Measurements from ENCODE around the gene AUH. TPM values are rescaled to one million over a fixed set of nuclear protein-coding genes. Genes with fewer than 3 reads are reported as not detected.
A peak's percentile ranks its signal among the peaks of the same experiment; 100 is the strongest.

AUH gene
- total RNA-seq, 1 donor from 2014 or later = 14.0 TPM

DNA sequence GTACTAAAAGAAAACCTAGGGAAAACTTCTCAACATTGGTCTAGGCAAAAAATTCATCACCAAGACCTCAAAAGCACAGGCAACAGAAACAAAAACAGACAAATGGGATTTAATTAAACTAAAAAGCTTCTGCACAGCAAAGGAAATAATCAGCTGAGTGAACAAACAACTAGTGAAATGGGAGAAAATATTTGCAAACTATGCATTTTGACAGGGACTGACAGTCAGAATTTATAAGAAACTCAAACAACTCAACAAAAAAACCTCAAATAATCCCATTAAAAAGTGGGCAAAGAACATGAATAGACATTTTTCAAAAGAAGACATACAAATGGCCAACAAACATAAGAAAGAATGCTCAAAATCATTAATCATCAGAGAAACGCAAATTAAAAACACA, 189.4 kb downstream of the AUH start:
- intact Hi-C loops (cut with micrococcal nuclease) = no loop called here
- H3K27me3 Mint-ChIP-seq = no peaks in the 10 kb centered on the region
- H3K27ac Mint-ChIP-seq = no peak overlapping the region
- ChIA-PET POLR2A (no interaction called here), CTCF (interaction anchor here (0.9 kb wide), 1 partner anchor 254 kb away, joined by 3 read pairs; no protein-coding TSS in a partner anchor)
- H3K9me3 Mint-ChIP-seq = peaks cover 20% of the 10 kb centered on the region
- ATAC-seq (ENCODE audit: low read depth) (no peak), DNase-seq (no peak)
- TF ChIP-seq, protein P1, sequence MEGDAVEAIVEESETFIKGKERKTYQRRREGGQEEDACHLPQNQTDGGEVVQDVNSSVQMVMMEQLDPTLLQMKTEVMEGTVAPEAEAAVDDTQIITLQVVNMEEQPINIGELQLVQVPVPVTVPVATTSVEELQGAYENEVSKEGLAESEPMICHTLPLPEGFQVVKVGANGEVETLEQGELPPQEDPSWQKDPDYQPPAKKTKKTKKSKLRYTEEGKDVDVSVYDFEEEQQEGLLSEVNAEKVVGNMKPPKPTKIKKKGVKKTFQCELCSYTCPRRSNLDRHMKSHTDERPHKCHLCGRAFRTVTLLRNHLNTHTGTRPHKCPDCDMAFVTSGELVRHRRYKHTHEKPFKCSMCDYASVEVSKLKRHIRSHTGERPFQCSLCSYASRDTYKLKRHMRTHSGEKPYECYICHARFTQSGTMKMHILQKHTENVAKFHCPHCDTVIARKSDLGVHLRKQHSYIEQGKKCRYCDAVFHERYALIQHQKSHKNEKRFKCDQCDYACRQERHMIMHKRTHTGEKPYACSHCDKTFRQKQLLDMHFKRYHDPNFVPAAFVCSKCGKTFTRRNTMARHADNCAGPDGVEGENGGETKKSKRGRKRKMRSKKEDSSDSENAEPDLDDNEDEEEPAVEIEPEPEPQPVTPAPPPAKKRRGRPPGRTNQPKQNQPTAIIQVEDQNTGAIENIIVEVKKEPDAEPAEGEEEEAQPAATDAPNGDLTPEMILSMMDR (IDR thresholded peaks at IDR 0.05) = no peak
- peaks cover 20% of the 10 kb centered on the region for H3K4me1 Mint-ChIP-seq
- H3K4me3 Mint-ChIP-seq = no peak overlapping the region
- H3K36me3 Mint-ChIP-seq (ENCODE audit: low read depth) = peaks cover 8% of the 10 kb centered on the region

GRCh38 chr9:91170951-91171350, 190.8 kb downstream of the AUH start:
- Mint-ChIP-seq H3K27ac (no peak overlapping the region), H3K9me3 (peaks cover 20% of the 10 kb centered on the region), H3K27me3 (no peaks in the 10 kb centered on the region), H3K36me3 (ENCODE audit: low read depth) (peaks cover 8% of the 10 kb centered on the region), H3K4me3 (no peak overlapping the region), H3K4me1 (peaks cover 14% of the 10 kb centered on the region)
- ATAC-seq (ENCODE audit: low read depth) (no peak), DNase-seq (no peak)
- ChIA-PET POLR2A (no interaction called here), CTCF (no interaction called here)
- TF ChIP-seq, protein P1 (IDR thresholded peaks at IDR 0.05) = no peak
- intact Hi-C loops (cut with micrococcal nuclease) = no loop called here

DNA sequence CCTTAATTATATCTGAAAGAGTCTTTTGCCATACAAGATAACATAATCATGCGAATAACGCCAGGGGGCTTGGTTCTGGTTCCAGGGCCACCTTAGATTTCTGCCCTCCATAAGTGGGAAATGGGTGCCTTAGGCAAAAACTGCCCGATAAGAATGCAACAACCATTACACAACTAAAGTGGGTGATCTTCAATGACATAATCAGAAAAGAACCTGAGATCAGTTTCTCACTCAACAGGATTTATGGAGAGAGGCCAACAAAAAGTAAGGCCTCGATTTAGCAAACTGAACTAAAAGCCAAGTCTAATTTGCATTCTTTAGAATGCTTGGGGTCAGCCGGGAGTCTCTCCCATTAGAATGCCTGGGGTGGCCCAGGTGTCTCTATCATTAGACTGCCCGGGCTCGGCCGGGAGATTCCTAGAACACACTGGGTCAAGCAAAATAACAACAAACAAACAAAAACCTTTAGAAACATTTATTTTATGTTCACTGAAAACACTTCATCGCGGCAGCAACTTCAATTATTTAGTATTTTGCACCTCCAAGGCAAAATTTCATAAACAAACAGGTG, 194.8 kb downstream of the AUH start:
- no peak for DNase-seq
- intact Hi-C loops (cut with micrococcal nuclease) = no loop called here
- Mint-ChIP-seq H3K36me3 (ENCODE audit: low read depth) (peaks cover 4% of the 10 kb centered on the region), H3K9me3 (peaks cover 12% of the 10 kb centered on the region), H3K4me1 (peaks cover 35% of the 10 kb centered on the region), H3K4me3 (no peak overlapping the region), H3K27ac (no peak overlapping the region), H3K27me3 (no peaks in the 10 kb centered on the region)
- ATAC-seq (ENCODE audit: low read depth) = no peak
- TF ChIP-seq, protein P1 (IDR thresholded peaks at IDR 0.05) = no peak
- ChIA-PET POLR2A (interaction anchor here (0.7 kb wide), 1 partner anchor 155 kb away, joined by 3 read pairs; no protein-coding TSS in a partner anchor), CTCF (no interaction called here)

- Mint-ChIP-seq H3K4me1 (peaks cover 37% of the 10 kb centered on the region), H3K36me3 (ENCODE audit: low read depth) (no peaks in the 10 kb centered on the region), H3K4me3 (no peak overlapping the region), H3K27ac (no peak overlapping the region), H3K9me3 (no peaks in the 10 kb centered on the region), H3K27me3 (no peaks in the 10 kb centered on the region)
- TF ChIP-seq, protein P1 (IDR thresholded peaks at IDR 0.05) = no peak
- ChIA-PET CTCF (interaction anchor here (1.4 kb wide), 1 partner anchor 91 kb away, joined by 4 read pairs; no protein-coding TSS in a partner anchor), POLR2A (interaction anchor here (0.8 to 2.3 kb wide), 5 partner anchors 10 to 43 kb away, joined by 3 to 12 read pairs (median 5); no protein-coding TSS in a partner anchor)
- ATAC-seq (ENCODE audit: low read depth) (peak; percentile 59), DNase-seq (no peak)
- intact Hi-C loops (cut with micrococcal nuclease) = loop anchor here (1.0 to 5.0 kb wide), 6 partner anchors 14 to 257 kb away; partner anchors contain the start of gene NFIL3
These were observed 196.8 kb downstream of the AUH start for GRCh38 chr9:91164724-91165520.

Other genes starting within 250 kb of the AUH start
- gene NFIL3, start 61.9 kb upstream of the AUH start, total RNA-seq = 3.1 and 3.9 TPM in 2 replicates

Data from activated B cell treated with CpG ODN at 0.5 μM for 24 hours (primary cell).